ENCODE measurements around the gene SECISBP2.

The SECISBP2 gene

DNA sequence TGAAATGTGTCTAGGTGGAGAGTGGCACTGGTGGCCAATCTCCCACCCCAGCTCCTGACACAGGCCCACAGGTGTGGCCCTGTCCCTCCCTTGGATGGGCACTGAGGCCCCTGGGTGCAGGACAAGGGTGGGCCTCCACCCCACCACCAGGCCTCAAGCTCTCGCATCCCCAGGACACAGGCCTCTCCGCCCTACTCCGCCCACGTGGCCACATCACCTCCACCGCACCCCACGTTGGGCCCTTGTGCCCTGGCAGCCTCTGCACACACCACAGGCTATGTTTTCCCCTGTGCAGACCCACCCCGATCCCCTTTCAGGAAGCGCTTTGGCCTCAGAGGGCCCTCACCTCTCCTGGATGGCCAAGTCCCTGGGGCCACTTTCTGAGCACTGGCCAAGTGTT lies 54.7 kb downstream of the SECISBP2 start:
- TF ChIP-seq ZBTB7A (IDR thresholded peaks at IDR 0.05; ENCODE audit: low read depth) (no peak), MAX (IDR thresholded peaks at IDR 0.05) (no peak), NFIC (IDR thresholded peaks at IDR 0.05) (no peak), TCF12 (IDR thresholded peaks at IDR 0.05; ENCODE audit: low read depth) (no peak), TAF1 (IDR thresholded peaks at IDR 0.05; ENCODE audit: low read depth) (no peak)

DNA sequence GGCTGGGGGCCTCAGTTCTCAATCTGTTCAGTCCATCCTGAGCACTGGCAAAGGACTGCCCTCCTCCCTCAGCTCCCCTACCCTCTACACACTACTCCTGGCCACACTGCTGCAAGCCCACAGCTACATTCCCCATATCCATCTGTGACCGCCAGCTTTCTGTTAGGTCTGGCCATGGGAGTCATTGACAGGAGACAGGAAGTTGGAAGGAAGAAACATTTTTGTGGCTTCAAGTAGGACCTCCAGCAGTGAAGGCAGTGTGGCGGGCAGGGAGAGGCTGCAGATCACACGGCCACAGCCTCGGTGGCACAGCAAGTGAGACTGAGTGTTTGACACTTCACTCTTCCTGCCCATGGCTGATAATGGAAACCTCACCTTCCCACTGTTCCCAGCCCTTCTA lies 55.9 kb downstream of the SECISBP2 start:
- TF ChIP-seq EGR1 (IDR thresholded peaks at IDR 0.05): no peak
- TF ChIP-seq YY1 (IDR thresholded peaks at IDR 0.05; ENCODE audit: low read depth): no peak
- no peak for TF ChIP-seq FOXM1 (IDR thresholded peaks at IDR 0.05; ENCODE audit: borderline replicate concordance, low read depth)
- TF ChIP-seq, protein P1, sequence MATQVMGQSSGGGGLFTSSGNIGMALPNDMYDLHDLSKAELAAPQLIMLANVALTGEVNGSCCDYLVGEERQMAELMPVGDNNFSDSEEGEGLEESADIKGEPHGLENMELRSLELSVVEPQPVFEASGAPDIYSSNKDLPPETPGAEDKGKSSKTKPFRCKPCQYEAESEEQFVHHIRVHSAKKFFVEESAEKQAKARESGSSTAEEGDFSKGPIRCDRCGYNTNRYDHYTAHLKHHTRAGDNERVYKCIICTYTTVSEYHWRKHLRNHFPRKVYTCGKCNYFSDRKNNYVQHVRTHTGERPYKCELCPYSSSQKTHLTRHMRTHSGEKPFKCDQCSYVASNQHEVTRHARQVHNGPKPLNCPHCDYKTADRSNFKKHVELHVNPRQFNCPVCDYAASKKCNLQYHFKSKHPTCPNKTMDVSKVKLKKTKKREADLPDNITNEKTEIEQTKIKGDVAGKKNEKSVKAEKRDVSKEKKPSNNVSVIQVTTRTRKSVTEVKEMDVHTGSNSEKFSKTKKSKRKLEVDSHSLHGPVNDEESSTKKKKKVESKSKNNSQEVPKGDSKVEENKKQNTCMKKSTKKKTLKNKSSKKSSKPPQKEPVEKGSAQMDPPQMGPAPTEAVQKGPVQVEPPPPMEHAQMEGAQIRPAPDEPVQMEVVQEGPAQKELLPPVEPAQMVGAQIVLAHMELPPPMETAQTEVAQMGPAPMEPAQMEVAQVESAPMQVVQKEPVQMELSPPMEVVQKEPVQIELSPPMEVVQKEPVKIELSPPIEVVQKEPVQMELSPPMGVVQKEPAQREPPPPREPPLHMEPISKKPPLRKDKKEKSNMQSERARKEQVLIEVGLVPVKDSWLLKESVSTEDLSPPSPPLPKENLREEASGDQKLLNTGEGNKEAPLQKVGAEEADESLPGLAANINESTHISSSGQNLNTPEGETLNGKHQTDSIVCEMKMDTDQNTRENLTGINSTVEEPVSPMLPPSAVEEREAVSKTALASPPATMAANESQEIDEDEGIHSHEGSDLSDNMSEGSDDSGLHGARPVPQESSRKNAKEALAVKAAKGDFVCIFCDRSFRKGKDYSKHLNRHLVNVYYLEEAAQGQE (IDR thresholded peaks at IDR 0.05; ENCODE audit: low read depth): no peak
- TF ChIP-seq MAX (IDR thresholded peaks at IDR 0.05): no peak
- no peak for TF ChIP-seq CREB1 (IDR thresholded peaks at IDR 0.05; ENCODE audit: low read depth)

GRCh38 chr9:89375191-89375760 lies 57.0 kb downstream of the SECISBP2 start:
- TF ChIP-seq RAD21 (IDR thresholded peaks at IDR 0.05; ENCODE audit: low read depth) (peak; percentile 10; the same call in 1 of the 2 replicates), CEBPB (IDR thresholded peaks at IDR 0.05) (no peak), TCF12 (IDR thresholded peaks at IDR 0.05; ENCODE audit: low read depth) (no peak), EP300 (IDR thresholded peaks at IDR 0.05; ENCODE audit: borderline replicate concordance) (no peak), TEAD4 (IDR thresholded peaks at IDR 0.05) (no peak)
- TF ChIP-seq, protein P2, sequence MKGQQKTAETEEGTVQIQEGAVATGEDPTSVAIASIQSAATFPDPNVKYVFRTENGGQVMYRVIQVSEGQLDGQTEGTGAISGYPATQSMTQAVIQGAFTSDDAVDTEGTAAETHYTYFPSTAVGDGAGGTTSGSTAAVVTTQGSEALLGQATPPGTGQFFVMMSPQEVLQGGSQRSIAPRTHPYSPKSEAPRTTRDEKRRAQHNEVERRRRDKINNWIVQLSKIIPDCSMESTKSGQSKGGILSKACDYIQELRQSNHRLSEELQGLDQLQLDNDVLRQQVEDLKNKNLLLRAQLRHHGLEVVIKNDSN (IDR thresholded peaks at IDR 0.05): no peak

GRCh38 chr9:89376286-89376685 lies 58.0 kb downstream of the SECISBP2 start:
- TF ChIP-seq ZBTB7A (IDR thresholded peaks at IDR 0.05; ENCODE audit: low read depth): no peak
- TF ChIP-seq TCF12 (IDR thresholded peaks at IDR 0.05; ENCODE audit: low read depth): no peak
- TF ChIP-seq TEAD4 (IDR thresholded peaks at IDR 0.05): no peak
- TF ChIP-seq TAF1 (IDR thresholded peaks at IDR 0.05; ENCODE audit: low read depth): no peak
- no peak for TF ChIP-seq NFIC (IDR thresholded peaks at IDR 0.05)

- TF ChIP-seq TEAD4 (IDR thresholded peaks at IDR 0.05): no peak
- no peak for TF ChIP-seq NFIC (IDR thresholded peaks at IDR 0.05)
- TF ChIP-seq MAX (IDR thresholded peaks at IDR 0.05): no peak
- no peak for TF ChIP-seq FOXM1 (IDR thresholded peaks at IDR 0.05; ENCODE audit: borderline replicate concordance, low read depth)
- no peak for TF ChIP-seq EGR1 (IDR thresholded peaks at IDR 0.05)
- TF ChIP-seq EP300 (IDR thresholded peaks at IDR 0.05; ENCODE audit: borderline replicate concordance): no peak
- no peak for TF ChIP-seq TAF1 (IDR thresholded peaks at IDR 0.05; ENCODE audit: low read depth)
- no peak for TF ChIP-seq ZBTB7A (IDR thresholded peaks at IDR 0.05; ENCODE audit: low read depth)
- no peak for TF ChIP-seq YY1 (IDR thresholded peaks at IDR 0.05; ENCODE audit: low read depth)
- TF ChIP-seq, protein P2 (IDR thresholded peaks at IDR 0.05): no peak
- TF ChIP-seq RAD21 (IDR thresholded peaks at IDR 0.05; ENCODE audit: low read depth): no peak
- TF ChIP-seq TCF12 (IDR thresholded peaks at IDR 0.05; ENCODE audit: low read depth): no peak
These were observed 58.5 kb downstream of the SECISBP2 start for GRCh38 chr9:89376741-89377351.

- TF ChIP-seq, protein P2 (IDR thresholded peaks at IDR 0.05): no peak
- TF ChIP-seq NFIC (IDR thresholded peaks at IDR 0.05): no peak
- TF ChIP-seq, protein P1 (IDR thresholded peaks at IDR 0.05; ENCODE audit: low read depth): no peak
- no peak for TF ChIP-seq CREB1 (IDR thresholded peaks at IDR 0.05; ENCODE audit: low read depth)
- no peak for TF ChIP-seq RAD21 (IDR thresholded peaks at IDR 0.05; ENCODE audit: low read depth)
- no peak for TF ChIP-seq TCF12 (IDR thresholded peaks at IDR 0.05; ENCODE audit: low read depth)
- no peak for TF ChIP-seq TAF1 (IDR thresholded peaks at IDR 0.05; ENCODE audit: low read depth)
- TF ChIP-seq EGR1 (IDR thresholded peaks at IDR 0.05): no peak
- TF ChIP-seq FOXM1 (IDR thresholded peaks at IDR 0.05; ENCODE audit: borderline replicate concordance, low read depth): no peak
- no peak for TF ChIP-seq MAX (IDR thresholded peaks at IDR 0.05)
- TF ChIP-seq TEAD4 (IDR thresholded peaks at IDR 0.05): no peak
- no peak for TF ChIP-seq YY1 (IDR thresholded peaks at IDR 0.05; ENCODE audit: low read depth)
- TF ChIP-seq CEBPB (IDR thresholded peaks at IDR 0.05): no peak
- TF ChIP-seq EP300 (IDR thresholded peaks at IDR 0.05; ENCODE audit: borderline replicate concordance): no peak
- no peak for TF ChIP-seq ZBTB7A (IDR thresholded peaks at IDR 0.05; ENCODE audit: low read depth)
These were observed 59.1 kb downstream of the SECISBP2 start for GRCh38 chr9:89377411-89377810.

Data from Ishikawa (cell line).